Kidney epithelial cell (primary cell): ENCODE results near the gene FAM210B. TPM values are rescaled to one million over a fixed set of nuclear protein-coding genes. Genes with fewer than 3 reads are reported as not detected.
"Not testable (repeated sequence)": the region's sequence is repeated elsewhere in the genome, so short reads cannot be mapped to it uniquely, and the experiment has no call there.

Experiments used
- DNase-seq: peaks from one replicate; pipeline ENCODE4 v3.0.0-alpha.2; 2010; ENCODE audit warnings: low read depth
- H3K27me3 ChIP-seq: 2 replicates; pipeline ENCODE4 v1.6.0; 2011; ENCODE audit warnings: low read length; ENCODE audit not compliant: control insufficient read depth, insufficient read depth
- H3K36me3 ChIP-seq: 2 replicates; pipeline ENCODE4 v1.5.1; 2011; ENCODE audit warnings: low read length; ENCODE audit not compliant: control insufficient read depth, insufficient read depth
- H3K4me3 ChIP-seq: 2 replicates; pipeline ENCODE4 v1.5.1; 2011; ENCODE audit warnings: low read depth, mild to moderate bottlenecking, control low read depth, low read length
- CTCF ChIP-seq: IDR thresholded peaks from 2 replicates; pipeline ENCODE4 v1.5.1; 2011; ENCODE audit warnings: mild to moderate bottlenecking, moderate library complexity, low read length, control low read depth, inconsistent platforms; ENCODE audit not compliant: insufficient read depth, poor library complexity, severe bottlenecking
- total RNA-seq: library from RNA; depleted of rRNA; stranded (reverse); fragments of >200 nt; gene quantifications from 2 replicates; pipeline ENCODE4 v1.2.3, GENCODE V29; 2015

Gene FAM210B
- total RNA-seq, 1 donor from 2014 or later, result 59.7 TPM

DNA sequence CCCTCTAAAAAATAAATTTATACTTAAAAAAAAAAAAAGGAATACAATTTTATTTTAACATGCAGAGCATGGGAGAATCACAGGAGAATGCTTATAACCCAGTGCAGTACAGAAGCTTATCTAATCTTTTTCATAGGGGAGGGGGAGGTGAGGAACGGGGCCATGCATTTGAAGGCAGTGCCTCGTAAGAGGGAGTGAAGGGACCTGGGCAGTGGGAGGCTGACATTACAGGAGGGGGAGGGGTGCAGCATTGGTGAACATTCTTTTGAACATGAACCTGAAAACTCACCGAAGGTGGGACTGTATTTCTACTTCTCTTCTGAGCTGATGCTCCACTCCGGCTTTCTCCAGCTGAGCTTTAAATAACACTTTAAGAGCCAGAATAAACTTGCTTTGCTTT lies 23.9 kb downstream of the FAM210B start:
- no peaks in the 10 kb centered on the region for H3K36me3 ChIP-seq
- no peaks in the 10 kb centered on the region for H3K27me3 ChIP-seq
- H3K4me3 ChIP-seq, result no peak overlapping the region
- no peak for DNase-seq
- no peak for TF ChIP-seq CTCF

GRCh38 chr20:56383334-56383733 lies 24.6 kb downstream of the FAM210B start:
- H3K27me3 ChIP-seq, result no peaks in the 10 kb centered on the region
- no peak overlapping the region for H3K4me3 ChIP-seq
- no peaks in the 10 kb centered on the region for H3K36me3 ChIP-seq
- no peak for DNase-seq
- no peak for TF ChIP-seq CTCF

DNA sequence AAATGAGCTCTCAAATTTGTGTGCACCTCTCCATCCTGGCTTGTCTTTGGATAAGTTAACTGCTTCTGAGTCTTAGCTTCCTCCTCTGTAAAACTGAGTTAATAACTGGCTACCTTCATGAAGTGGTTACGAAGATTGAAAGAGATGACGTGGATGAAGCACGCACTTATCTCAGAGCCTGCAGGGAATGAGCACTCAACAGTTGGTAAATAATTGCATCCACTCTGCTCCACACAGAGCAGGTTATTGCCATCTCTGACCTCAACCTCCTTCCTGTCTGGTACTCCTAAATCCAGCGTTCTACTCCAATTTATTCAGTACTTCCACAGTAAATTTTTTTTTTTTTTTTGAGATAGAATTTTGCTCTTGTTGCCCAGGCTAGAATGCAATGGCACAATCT lies 26.4 kb downstream of the FAM210B start:
- no peaks in the 10 kb centered on the region for H3K27me3 ChIP-seq
- no peak for TF ChIP-seq CTCF
- H3K4me3 ChIP-seq, result no peak overlapping the region
- no peaks in the 10 kb centered on the region for H3K36me3 ChIP-seq
- no peak for DNase-seq

- no peak overlapping the region for H3K4me3 ChIP-seq
- H3K36me3 ChIP-seq, result no peaks in the 10 kb centered on the region
- no peak for TF ChIP-seq CTCF
- no peaks in the 10 kb centered on the region for H3K27me3 ChIP-seq
- no peak for DNase-seq
Observed at GRCh38 chr20:56386219-56386618, 27.4 kb downstream of the FAM210B start.

DNA sequence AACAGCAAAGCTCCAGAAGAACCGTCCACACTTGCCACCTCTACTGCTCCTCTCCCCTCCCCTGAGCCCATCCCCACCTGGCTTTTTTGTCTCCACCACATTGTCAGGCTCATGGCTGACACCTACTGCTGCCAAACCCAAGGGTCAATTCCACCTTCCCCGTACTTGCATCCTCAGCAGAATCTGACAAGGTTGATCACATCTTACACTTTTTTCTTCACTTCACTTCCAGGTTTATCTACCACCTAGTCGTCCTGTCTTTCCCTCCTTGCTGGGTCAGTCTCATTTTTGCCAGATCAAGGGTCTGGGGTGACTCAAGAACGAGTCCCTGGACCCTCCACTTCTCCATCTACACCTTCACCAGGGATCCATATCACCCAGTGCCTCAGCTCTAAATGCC lies 30.1 kb downstream of the FAM210B start:
- no peak for DNase-seq
- no peak for TF ChIP-seq CTCF
- Histone ChIP-seq H3K36me3 (no peaks in the 10 kb centered on the region), H3K4me3 (no peak overlapping the region), H3K27me3 (no peaks in the 10 kb centered on the region)

DNA sequence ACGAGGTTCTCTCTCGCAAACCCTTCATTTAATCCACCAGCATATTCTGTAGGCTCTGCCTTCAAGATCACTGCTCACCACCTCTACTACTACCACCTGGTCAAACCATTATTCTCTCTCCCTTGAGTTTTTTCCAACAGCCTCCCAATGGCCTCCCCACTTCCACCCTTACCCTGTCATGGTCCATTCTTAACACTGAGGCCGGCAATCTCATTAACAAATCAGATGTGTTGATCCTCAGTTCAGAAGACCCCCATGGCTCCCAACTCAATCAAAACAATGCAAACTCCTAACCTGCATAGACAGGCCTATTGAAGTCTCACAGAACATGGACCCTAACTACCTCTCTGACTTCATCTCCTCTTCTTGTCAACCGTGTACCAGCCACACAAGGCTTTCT lies 31.0 kb downstream of the FAM210B start:
- Histone ChIP-seq H3K36me3 (no peaks in the 10 kb centered on the region), H3K4me3 (no peak overlapping the region), H3K27me3 (no peaks in the 10 kb centered on the region)
- no peak for DNase-seq
- no peak for TF ChIP-seq CTCF

GRCh38 chr20:56390396-56390795 lies 31.6 kb downstream of the FAM210B start:
- DNase-seq, H3K27me3 ChIP-seq, H3K4me3 ChIP-seq, H3K36me3 ChIP-seq: not testable (repeated sequence)
